ENCODE data around the gene SLC25A26.

- TF ChIP-seq EZH2 (IDR thresholded peaks at IDR 0.05; ENCODE audit: borderline replicate concordance): no peak
- TF ChIP-seq EZH2phosphoT487 (IDR thresholded peaks at IDR 0.05; ENCODE audit: low read depth, severe bottlenecking, unreplicated experiment): no peak
Measured at GRCh38 chr3:66399529-66400232, 178.9 kb downstream of the SLC25A26 start.

All from hepatocyte (in vitro differentiated cells).